ENCODE measurements around the gene SMC4. TPM values are rescaled to one million over a fixed set of nuclear protein-coding genes. Genes with fewer than 3 reads are reported as not detected.

Gene SMC4
- total RNA-seq, 2 donors from 2014 or later = 167 to 206 TPM

DNA sequence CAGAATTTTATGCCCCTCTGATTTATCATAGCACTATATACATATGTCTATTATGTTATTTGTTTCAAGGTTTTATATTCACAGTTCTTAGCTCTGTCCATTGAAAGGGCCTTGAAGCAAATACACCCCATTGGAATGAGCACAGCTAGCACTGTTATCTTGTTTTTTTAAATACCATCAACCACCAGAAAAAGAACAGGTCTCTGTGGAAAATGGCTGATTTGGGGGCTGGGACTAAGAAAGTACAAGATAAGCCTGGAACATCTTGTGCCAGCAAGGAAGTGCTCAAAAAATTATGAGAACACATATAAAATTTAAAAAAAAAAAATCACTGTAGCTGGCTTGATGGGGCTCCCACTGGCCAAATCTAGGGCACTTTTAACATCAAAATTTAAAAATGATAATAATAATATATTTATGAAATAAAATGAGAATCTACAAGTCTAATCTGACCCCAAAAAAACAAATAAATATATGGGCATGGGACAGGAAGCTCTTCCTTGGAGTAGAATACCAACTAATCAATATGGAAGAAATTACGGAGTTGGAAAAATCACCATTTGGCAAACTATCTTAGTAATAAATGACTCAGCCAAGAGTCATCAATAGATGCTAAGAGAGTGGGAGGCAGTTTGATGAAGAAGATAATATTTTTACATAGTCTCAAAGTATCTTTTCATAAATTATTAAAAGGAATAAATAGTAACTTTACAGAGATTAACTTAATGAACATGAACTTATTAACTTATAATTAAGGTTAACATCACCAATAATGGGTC is 20.9 kb upstream of the SMC4 start:
- DNase-seq = no peak
- peaks cover 4 to 10% of the 10 kb centered on the region in 2 donors for H3K36me3 Mint-ChIP-seq (ENCODE audit: insufficient read depth in 2 of 2)
- peaks cover 4% of the 10 kb centered on the region for H3K4me1 Mint-ChIP-seq (ENCODE audit: low read depth)
- no peaks in the 10 kb centered on the region for H3K27me3 Mint-ChIP-seq (ENCODE audit: low read depth)
- H3K27ac Mint-ChIP-seq = peak overlapping the region; percentile 42
- H3K4me3 Mint-ChIP-seq = no peak overlapping the region
- no peaks in the 10 kb centered on the region for H3K9me3 Mint-ChIP-seq
- ATAC-seq (replicated peaks in 1 of 2) = no peak

DNA sequence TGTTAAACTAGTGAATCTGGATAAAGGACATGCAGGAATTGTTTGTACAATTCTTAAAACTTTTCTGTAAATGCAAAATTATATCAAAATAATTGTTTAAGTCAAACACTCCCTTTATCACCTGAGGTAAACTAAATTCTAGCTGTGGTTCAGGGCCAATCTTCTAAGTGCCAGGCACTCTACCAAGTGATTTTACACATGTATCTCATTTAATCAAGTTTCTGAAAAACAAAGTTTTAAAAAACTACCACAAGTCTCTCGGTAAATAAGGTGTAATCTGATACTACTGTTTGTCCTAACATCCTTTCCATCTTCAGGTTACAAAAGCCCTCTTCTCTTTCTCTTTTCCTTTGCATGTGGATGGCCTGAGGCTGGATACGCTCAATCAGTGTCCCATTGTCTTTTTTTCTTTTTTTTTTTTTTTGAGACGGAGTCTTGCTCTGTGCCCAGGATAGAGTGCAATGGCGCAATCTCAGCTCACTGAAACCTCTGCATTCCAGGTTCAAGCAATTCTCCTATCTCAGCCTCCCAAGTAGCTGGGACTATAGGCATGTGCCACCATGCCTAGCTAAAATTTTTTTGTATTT is 19.7 kb upstream of the SMC4 start:
- H3K4me3 Mint-ChIP-seq = no peak overlapping the region
- H3K36me3 Mint-ChIP-seq (ENCODE audit: insufficient read depth in 2 of 2) = peaks cover 0 to 2% of the 10 kb centered on the region in 2 donors
- H3K4me1 Mint-ChIP-seq (ENCODE audit: low read depth) = peaks cover 4% of the 10 kb centered on the region
- DNase-seq (no peak), ATAC-seq (replicated peaks in 1 of 2) (no peak)
- no peaks in the 10 kb centered on the region for H3K27me3 Mint-ChIP-seq (ENCODE audit: low read depth)
- H3K27ac Mint-ChIP-seq = no peak overlapping the region
- no peaks in the 10 kb centered on the region for H3K9me3 Mint-ChIP-seq

DNA sequence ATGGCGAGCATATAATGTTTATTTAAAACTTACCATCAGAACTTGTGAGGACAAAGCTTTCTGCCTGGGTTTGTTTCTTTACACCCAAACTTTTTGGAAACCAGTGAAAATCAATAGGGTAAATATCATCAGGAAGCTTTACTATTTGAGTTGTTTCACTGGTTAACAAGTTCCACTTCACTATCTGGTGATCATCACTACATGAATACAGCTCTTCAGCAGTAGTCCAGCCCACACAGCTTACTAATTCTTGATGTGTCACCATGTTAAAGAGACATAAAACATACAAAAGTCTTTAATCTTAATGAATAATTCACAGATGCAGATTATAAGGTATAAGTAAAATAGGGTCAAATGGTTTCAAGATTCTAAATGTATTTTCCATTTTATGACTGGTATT is 18.0 kb upstream of the SMC4 start:
- Mint-ChIP-seq H3K4me1 (ENCODE audit: low read depth) (peaks cover 7% of the 10 kb centered on the region), H3K36me3 (ENCODE audit: insufficient read depth in 2 of 2) (no peaks in the 10 kb centered on the region), H3K27me3 (ENCODE audit: low read depth) (no peaks in the 10 kb centered on the region), H3K27ac (no peak overlapping the region), H3K4me3 (no peak overlapping the region), H3K9me3 (no peaks in the 10 kb centered on the region)
- no peak for ATAC-seq (replicated peaks in 1 of 2)
- no peak for DNase-seq

DNA sequence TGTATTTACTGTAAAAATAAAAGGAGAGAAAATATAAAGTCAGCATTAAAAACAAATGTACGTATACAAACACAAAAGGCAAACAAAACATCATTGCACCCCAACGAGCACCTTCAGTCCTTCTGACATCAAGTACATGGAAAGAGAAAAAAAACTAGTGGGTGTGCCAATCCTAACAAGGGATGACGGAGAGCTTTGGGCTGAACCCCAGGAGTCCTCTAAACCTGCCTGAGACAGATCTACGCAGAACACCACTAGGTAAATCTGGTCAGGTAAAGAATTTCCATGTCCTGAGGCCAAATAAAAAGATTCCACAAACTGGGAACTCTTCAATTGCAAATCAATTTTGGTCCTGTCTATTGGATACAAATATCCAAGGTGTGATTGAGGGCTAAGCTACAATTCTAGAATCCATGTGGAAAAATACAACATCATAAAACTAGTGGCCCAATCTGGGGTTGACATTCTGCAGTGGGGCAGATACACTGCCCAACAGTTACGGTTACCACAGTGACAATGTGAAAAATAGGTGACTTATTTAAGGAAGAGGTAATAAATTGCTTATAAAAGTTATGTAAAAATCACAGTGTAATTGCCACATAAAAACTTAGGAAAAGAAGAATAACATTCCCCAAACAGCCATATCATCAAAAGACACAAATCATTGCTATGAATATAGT is 14.7 kb upstream of the SMC4 start:
- no peak for DNase-seq
- no peaks in the 10 kb centered on the region for H3K27me3 Mint-ChIP-seq (ENCODE audit: low read depth)
- H3K36me3 Mint-ChIP-seq (ENCODE audit: insufficient read depth in 2 of 2) = no peaks in the 10 kb centered on the region
- peaks cover 13% of the 10 kb centered on the region for H3K4me1 Mint-ChIP-seq (ENCODE audit: low read depth)
- ATAC-seq (replicated peaks in 1 of 2) = no peak
- H3K4me3 Mint-ChIP-seq = no peak overlapping the region
- no peaks in the 10 kb centered on the region for H3K9me3 Mint-ChIP-seq
- H3K27ac Mint-ChIP-seq = no peak overlapping the region

DNA sequence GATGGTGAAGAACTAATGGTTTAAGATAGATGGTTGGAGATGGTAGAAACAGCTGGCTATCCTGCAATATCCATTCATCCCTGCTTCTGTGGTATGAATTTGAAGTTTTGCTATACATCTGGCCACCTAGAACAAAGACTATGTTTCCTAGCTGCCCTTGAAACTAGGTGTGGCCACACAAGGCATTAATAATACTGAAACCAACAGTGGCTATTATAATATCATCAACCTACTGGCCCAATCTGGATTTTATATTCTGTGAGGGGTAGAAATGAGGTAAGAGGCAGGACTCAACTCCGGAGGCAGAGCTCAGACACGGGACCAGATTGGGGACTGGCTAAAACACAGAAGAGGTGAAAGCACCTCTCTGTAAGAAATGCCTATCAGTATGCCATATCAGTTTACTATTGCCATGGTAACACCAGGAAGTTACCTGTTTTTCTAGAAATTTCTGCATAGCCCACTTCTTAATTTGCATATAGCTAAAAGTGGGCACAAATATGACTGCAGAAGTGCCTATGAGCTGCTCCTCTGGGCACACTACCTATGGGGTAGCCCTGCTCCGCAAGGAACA is 8.8 kb upstream of the SMC4 start:
- no peak overlapping the region for H3K27ac Mint-ChIP-seq
- no peak overlapping the region for H3K4me3 Mint-ChIP-seq
- no peaks in the 10 kb centered on the region for H3K9me3 Mint-ChIP-seq
- no peak for ATAC-seq (replicated peaks in 1 of 2)
- H3K4me1 Mint-ChIP-seq (ENCODE audit: low read depth) = peaks cover 7% of the 10 kb centered on the region
- DNase-seq = no peak
- H3K36me3 Mint-ChIP-seq (ENCODE audit: insufficient read depth in 2 of 2) = no peaks in the 10 kb centered on the region
- H3K27me3 Mint-ChIP-seq (ENCODE audit: low read depth) = no peaks in the 10 kb centered on the region

DNA sequence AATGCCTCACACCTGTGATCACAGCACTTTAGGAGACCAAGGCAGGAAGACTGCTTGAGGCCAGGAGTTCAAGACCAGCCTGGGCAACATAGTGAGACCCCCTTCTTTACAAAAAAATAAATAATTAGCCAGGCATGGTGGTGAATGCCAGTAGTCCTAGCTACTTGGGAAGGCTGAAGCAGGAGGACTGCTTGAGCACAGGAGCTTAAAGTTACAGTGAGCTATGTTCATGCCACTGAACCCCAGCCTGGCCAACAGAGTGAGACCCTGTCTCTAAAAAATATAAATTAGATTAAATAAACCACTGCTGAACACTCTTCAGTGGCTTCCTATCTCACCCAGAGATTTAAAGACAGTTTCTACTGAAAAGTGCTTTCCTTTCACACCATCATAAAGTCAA is 6.7 kb upstream of the SMC4 start:
- DNase-seq (no peak), ATAC-seq (replicated peaks in 1 of 2) (no peak)
- H3K27ac Mint-ChIP-seq = no peak overlapping the region
- no peaks in the 10 kb centered on the region for H3K9me3 Mint-ChIP-seq
- H3K36me3 Mint-ChIP-seq (ENCODE audit: insufficient read depth in 2 of 2) = no peaks in the 10 kb centered on the region
- no peaks in the 10 kb centered on the region for H3K27me3 Mint-ChIP-seq (ENCODE audit: low read depth)
- H3K4me1 Mint-ChIP-seq (ENCODE audit: low read depth) = peaks cover 18% of the 10 kb centered on the region
- no peak overlapping the region for H3K4me3 Mint-ChIP-seq

DNA sequence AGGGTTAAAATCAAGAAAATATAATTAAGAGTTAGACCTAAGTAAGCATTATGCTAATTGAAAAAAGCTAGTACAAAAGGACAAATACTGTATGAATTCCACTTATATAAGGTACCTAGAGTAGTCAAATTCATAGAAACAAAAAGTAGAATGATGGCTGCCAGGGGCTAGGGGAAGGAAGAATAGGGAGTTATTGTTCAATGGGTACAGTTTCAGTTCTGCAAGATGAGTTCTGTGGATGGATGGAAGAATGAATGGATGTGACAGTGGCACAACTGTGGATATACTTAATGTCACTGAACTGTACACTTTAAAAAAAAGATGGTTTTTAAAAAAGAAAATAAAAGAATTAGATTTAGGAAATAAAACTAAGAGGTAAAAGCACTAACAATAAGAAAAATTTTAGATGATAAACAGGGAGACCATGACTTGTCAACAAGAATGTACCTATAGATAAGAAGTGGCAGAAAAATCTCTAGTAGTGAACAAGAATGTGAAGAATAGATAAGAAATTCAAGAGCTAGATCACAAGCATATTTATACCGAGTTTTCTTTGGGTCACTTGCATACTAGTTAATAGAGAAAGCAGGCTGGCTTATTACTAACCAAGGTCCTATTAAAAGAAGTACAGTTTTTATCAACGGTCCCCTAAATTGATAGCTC is 6.0 kb upstream of the SMC4 start:
- ATAC-seq (replicated peaks in 1 of 2) (no peak), DNase-seq (no peak)
- Mint-ChIP-seq H3K27me3 (ENCODE audit: low read depth) (no peaks in the 10 kb centered on the region), H3K9me3 (no peaks in the 10 kb centered on the region), H3K27ac (no peak overlapping the region), H3K4me1 (ENCODE audit: low read depth) (peaks cover 24% of the 10 kb centered on the region), H3K36me3 (ENCODE audit: insufficient read depth in 2 of 2) (no peaks in the 10 kb centered on the region), H3K4me3 (no peak overlapping the region)

DNA sequence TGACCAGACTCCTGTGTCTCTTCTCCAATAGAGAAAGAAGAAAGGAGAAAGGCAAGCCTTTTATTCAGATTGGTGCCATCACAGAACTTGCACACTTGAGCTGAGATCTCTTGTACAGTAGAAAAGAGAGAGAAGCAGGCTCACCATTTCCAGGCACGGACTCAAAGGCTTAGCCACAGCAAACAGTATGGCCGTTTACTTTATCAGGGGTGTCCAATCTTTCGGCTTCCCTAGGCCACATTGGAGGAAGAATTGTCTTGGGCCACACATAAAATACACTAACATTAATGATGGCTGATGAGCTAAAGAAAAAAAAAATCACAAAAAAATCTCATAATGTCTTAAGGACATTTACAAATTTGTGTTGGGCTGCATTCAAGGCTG is 5.4 kb upstream of the SMC4 start:
- no peak overlapping the region for H3K27ac Mint-ChIP-seq
- ATAC-seq (replicated peaks in 1 of 2) (no peak), DNase-seq (no peak)
- peaks cover 30% of the 10 kb centered on the region for H3K4me1 Mint-ChIP-seq (ENCODE audit: low read depth)
- peaks cover 2 to 4% of the 10 kb centered on the region in 2 donors for H3K36me3 Mint-ChIP-seq (ENCODE audit: insufficient read depth in 2 of 2)
- H3K27me3 Mint-ChIP-seq (ENCODE audit: low read depth) = no peaks in the 10 kb centered on the region
- no peak overlapping the region for H3K4me3 Mint-ChIP-seq
- no peaks in the 10 kb centered on the region for H3K9me3 Mint-ChIP-seq

DNA sequence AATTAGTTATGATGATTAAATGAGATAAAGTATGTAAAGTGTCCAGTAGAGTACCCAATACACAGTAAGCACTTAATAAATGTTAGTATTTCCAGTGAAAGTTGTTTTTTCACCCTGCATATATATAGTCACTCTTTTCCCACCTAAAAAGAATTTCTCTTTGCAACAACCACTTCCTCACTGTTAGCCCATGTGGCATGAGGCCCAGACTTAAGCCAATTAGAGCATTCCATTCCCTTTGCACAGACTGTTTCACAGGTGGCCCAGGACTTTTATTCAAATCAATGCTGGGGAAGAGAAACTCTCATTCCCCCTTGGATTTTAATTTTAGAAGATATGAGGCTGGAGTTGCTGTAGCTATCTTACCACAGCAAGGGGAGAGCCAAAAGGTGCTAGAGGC is 4.2 kb upstream of the SMC4 start:
- H3K27ac Mint-ChIP-seq = no peak overlapping the region
- no peak overlapping the region for H3K4me3 Mint-ChIP-seq
- peaks cover 35% of the 10 kb centered on the region for H3K4me1 Mint-ChIP-seq (ENCODE audit: low read depth)
- ATAC-seq (replicated peaks in 1 of 2) (no peak), DNase-seq (no peak)
- no peaks in the 10 kb centered on the region for H3K27me3 Mint-ChIP-seq (ENCODE audit: low read depth)
- H3K9me3 Mint-ChIP-seq = no peaks in the 10 kb centered on the region
- peaks cover 9 to 10% of the 10 kb centered on the region in 2 donors for H3K36me3 Mint-ChIP-seq (ENCODE audit: insufficient read depth in 2 of 2)

DNA sequence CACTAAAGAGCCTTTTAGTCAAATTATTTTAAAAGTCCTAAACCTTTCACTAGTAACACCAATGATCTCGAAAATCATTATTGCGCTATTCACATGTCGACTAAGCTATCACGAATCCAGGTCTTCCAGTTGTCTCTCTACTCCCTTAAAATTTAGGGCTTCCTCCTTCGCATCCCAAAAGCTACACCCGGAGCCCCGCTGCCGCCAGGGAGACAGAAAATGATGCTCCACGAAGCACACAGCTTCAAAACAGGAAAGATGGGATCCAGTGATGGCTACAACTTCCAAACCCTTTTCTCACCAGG is 678 bp upstream of the SMC4 start:
- H3K27ac Mint-ChIP-seq = peak overlapping the region; percentile 99
- peaks cover 24 to 26% of the 10 kb centered on the region in 2 donors for H3K36me3 Mint-ChIP-seq (ENCODE audit: insufficient read depth in 2 of 2)
- H3K9me3 Mint-ChIP-seq = no peaks in the 10 kb centered on the region
- no peak for ATAC-seq (replicated peaks in 1 of 2)
- H3K27me3 Mint-ChIP-seq (ENCODE audit: low read depth) = no peaks in the 10 kb centered on the region
- peak overlapping the region; percentile 96 to 98 for H3K4me3 Mint-ChIP-seq
- DNase-seq = no peak
- H3K4me1 Mint-ChIP-seq (ENCODE audit: low read depth) = peaks cover 61% of the 10 kb centered on the region

DNA sequence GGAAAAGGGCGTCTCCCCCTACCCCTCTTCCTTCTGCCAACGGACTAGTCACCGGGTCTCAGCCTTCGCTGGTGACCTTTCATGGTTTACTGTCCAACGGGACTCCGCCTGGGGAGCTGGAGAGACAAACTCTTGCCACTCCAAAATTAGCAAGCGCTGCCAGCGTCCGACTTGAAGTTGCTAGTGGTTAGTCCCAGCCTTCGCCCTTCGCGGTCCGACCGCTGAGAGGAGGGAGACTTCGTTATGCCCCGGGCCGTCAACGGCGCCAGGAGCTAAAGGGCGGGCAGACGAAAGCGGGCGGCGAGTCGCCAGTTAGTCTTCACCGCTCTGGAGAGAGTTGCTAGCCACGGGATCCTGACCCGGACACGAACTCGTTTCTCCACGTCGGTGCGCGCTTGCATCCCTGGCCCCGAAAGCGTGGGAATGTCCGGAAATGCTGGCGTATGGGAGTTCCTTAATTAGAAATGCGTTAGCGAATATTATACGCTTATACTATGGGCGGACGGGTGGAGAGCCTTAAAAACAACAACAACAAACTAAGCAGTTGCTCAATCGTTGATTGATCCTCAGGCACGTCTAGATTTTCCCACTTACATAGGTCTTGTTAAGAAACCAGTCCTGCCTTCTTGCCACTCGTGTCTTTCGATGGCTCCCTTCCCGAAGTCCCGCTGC is 716 bp downstream of the SMC4 start:
- peak; percentile 14 to 33 for ATAC-seq (replicated peaks in 1 of 2)
- peaks cover 67% of the 10 kb centered on the region for H3K4me1 Mint-ChIP-seq (ENCODE audit: low read depth)
- H3K36me3 Mint-ChIP-seq (ENCODE audit: insufficient read depth in 2 of 2) = peaks cover 26 to 35% of the 10 kb centered on the region in 2 donors
- DNase-seq = peak; percentile 33 to 52
- H3K27me3 Mint-ChIP-seq (ENCODE audit: low read depth) = no peaks in the 10 kb centered on the region
- H3K9me3 Mint-ChIP-seq = no peaks in the 10 kb centered on the region
- peak overlapping the region; percentile 96 to 98 for H3K4me3 Mint-ChIP-seq
- peak overlapping the region; percentile 99 for H3K27ac Mint-ChIP-seq

DNA sequence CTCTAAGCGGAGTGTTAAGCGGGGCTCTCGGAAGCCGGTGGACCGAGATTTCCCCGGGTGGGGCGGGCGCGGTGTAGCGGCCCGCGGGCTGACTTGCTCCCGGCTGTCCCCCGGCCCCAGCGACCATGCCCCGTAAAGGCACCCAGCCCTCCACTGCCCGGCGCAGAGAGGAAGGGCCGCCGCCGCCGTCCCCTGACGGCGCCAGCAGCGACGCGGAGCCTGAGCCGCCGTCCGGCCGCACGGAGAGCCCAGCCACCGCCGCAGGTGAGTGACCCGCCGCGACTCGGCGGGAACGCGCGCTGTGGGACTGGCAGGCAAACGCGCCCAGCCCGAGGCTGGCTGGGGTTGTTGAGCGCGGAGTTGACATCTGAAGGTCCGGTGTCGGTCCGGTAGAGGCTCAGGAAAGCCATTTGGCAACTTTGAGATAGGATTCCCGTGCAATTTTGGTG is 1.3 kb downstream of the SMC4 start:
- Mint-ChIP-seq H3K4me3 (peak overlapping the region; percentile 96 to 98), H3K27me3 (ENCODE audit: low read depth) (no peaks in the 10 kb centered on the region), H3K27ac (peak overlapping the region; percentile 67), H3K36me3 (ENCODE audit: insufficient read depth in 2 of 2) (peaks cover 26 to 37% of the 10 kb centered on the region in 2 donors), H3K9me3 (no peaks in the 10 kb centered on the region), H3K4me1 (ENCODE audit: low read depth) (peaks cover 66% of the 10 kb centered on the region)
- ATAC-seq (replicated peaks in 1 of 2) (peak in 1 of 2 donors; percentile 16), DNase-seq (peak; percentile 28 to 44)
